OCI-LY1 (cell line): Measurements from ENCODE around the gene PLEKHO2.

ENCODE experiments used
- CTCF ChIP-seq: fragments of 200-600 bp; sonication (generic), shearing (Covaris generic); IDR thresholded peaks from 2 replicates; pipeline ENCODE4 v1.5.1; 2017; ENCODE audit warnings: mild to moderate bottlenecking, antibody characterized with exemption, low read length, moderate library complexity, mixed read lengths
- EZH2 ChIP-seq: fragments of 200-600 bp; sonication (generic), shearing (Covaris generic); IDR thresholded peaks from 2 replicates; pipeline ENCODE4 v1.8.0; 2017; ENCODE audit warnings: borderline replicate concordance, mixed run types, mild to moderate bottlenecking, antibody characterized with exemption, low read length, moderate library complexity, mixed read lengths

GRCh38 chr15:64816452-64816851 lies 25.3 kb upstream of the PLEKHO2 start:
- TF ChIP-seq CTCF: no peak
- no peak for TF ChIP-seq EZH2
